Measurements from ENCODE around the gene MT1B.
"Not testable (repeated sequence)": the region's sequence is repeated elsewhere in the genome, so short reads cannot be mapped to it uniquely, and the experiment has no call there.

Gene MT1B

GRCh38 chr16:56620339-56620897 lies 31.3 kb upstream of the MT1B start:
- DNase-seq (ENCODE audit: low read depth, low spot score): no peak

GRCh38 chr16:56621665-56622445 lies 29.8 kb upstream of the MT1B start:
- not testable (repeated sequence) for DNase-seq (ENCODE audit: low read depth, low spot score)

GRCh38 chr16:56623184-56623583 lies 28.5 kb upstream of the MT1B start:
- not testable (repeated sequence) for DNase-seq (ENCODE audit: low read depth, low spot score)

GRCh38 chr16:56623637-56624036 lies 28.0 kb upstream of the MT1B start:
- DNase-seq (ENCODE audit: low read depth, low spot score): no peak

- no peak for DNase-seq (ENCODE audit: low read depth, low spot score)
Measured at GRCh38 chr16:56625140-56625942, 26.3 kb upstream of the MT1B start, which contains the start of gene MT1E. Gene MT1E (plus strand): TSS chr16:56625781. CDS start chr16:56625852, 71 bp downstream.

GRCh38 chr16:56625943-56626654 lies 25.6 kb upstream of the MT1B start:
- no peak for DNase-seq (ENCODE audit: low read depth, low spot score)

- no peak for DNase-seq (ENCODE audit: low read depth, low spot score)
Measured at GRCh38 chr16:56626685-56627084, 25.0 kb upstream of the MT1B start.

- DNase-seq (ENCODE audit: low read depth, low spot score): no peak
Measured at GRCh38 chr16:56628486-56629350, 23.0 kb upstream of the MT1B start.

- DNase-seq (ENCODE audit: low read depth, low spot score): no peak
Measured at GRCh38 chr16:56629531-56629930, 22.2 kb upstream of the MT1B start.

- DNase-seq (ENCODE audit: low read depth, low spot score): no peak
Measured at GRCh38 chr16:56630134-56630533, 21.6 kb upstream of the MT1B start.

GRCh38 chr16:56631197-56631596 lies 20.5 kb upstream of the MT1B start:
- DNase-seq (ENCODE audit: low read depth, low spot score): no peak

GRCh38 chr16:56631832-56632155 lies 19.9 kb upstream of the MT1B start:
- DNase-seq (ENCODE audit: low read depth, low spot score): no peak

GRCh38 chr16:56632156-56632847 lies 19.4 kb upstream of the MT1B start, which contains the start of gene MT1M:
Gene MT1M (plus strand): TSS chr16:56632659. CDS start chr16:56632732, 73 bp downstream.
- no peak for DNase-seq (ENCODE audit: low read depth, low spot score)

- DNase-seq (ENCODE audit: low read depth, low spot score): no peak
Measured at GRCh38 chr16:56632848-56633365, 18.8 kb upstream of the MT1B start.

- no peak for DNase-seq (ENCODE audit: low read depth, low spot score)
Measured at GRCh38 chr16:56633535-56633934, 18.2 kb upstream of the MT1B start.

- DNase-seq (ENCODE audit: low read depth, low spot score): no peak
Measured at GRCh38 chr16:56634715-56635440, 16.8 kb upstream of the MT1B start.

GRCh38 chr16:56635441-56635967 lies 16.2 kb upstream of the MT1B start:
- DNase-seq (ENCODE audit: low read depth, low spot score): no peak

GRCh38 chr16:56636616-56637413 lies 14.9 kb upstream of the MT1B start:
- DNase-seq (ENCODE audit: low read depth, low spot score): no peak
